Adrenal gland (tissue), 12 donors: ENCODE measurements around the gene H6PD. TPM values are rescaled to one million over a fixed set of nuclear protein-coding genes. Genes with fewer than 3 reads are reported as not detected.
A peak's percentile ranks its signal among the peaks of the same experiment; 100 is the strongest.

ENCODE experiments used
- DNase-seq, 7 donors: peaks; one replicate each; pipeline ENCODE4 v3.0.0-alpha.2; 2019 to 2020
- H3K27ac ChIP-seq, 5 donors: fragments of 200-600 bp; sonication (generic) in 4 of 5; 1 replicate in 3 of 5; 2 replicates in 2 of 5; pipeline versions ENCODE4 v1.5.1 to v1.8.0; 2016 to 2020; ENCODE audit warnings: mild to moderate bottlenecking in 1 of 5
- H3K27me3 ChIP-seq: fragments of 200-600 bp; 2 replicates; pipeline ENCODE4 v1.8.0; 2021
- H3K36me3 ChIP-seq, 2 donors: fragments of 200-600 bp; replicated peaks in 1 of 2; 1 replicate in 1 of 2; 2 replicates in 1 of 2; pipeline versions ENCODE4 v1.5.1 to v1.8.0; 2018 to 2022
- H3K4me1 ChIP-seq, 2 donors: fragments of 200-600 bp; replicated peaks in 1 of 2; 1 replicate in 1 of 2; 2 replicates in 1 of 2; pipeline versions ENCODE4 v1.5.1 to v1.8.0; 2018 to 2021
- H3K4me3 ChIP-seq, 4 donors: fragments of 200-600 bp; sonication (generic) in 3 of 4; one replicate each; pipeline ENCODE4 v1.5.1; 2016 to 2018
- H3K9me3 ChIP-seq, 3 donors: fragments of 200-600 bp; sonication (generic) in 1 of 3; replicated peaks in 1 of 3; 1 replicate in 2 of 3; 2 replicates in 1 of 3; pipeline versions ENCODE4 v1.5.1 to v1.8.0; 2016 to 2021
- CTCF ChIP-seq, 6 experiments: fragments of 450-650 bp in 4 of 6; fragments of 200-600 bp in 2 of 6; sonication (generic) in 1 of 6; IDR thresholded peaks; 1 replicate in 5 of 6; 2 replicates in 1 of 6; pipeline versions ENCODE4 v1.5.1 to v1.8.0; 2016 to 2021; ENCODE audit warnings: antibody characterized with exemption in 6 of 6, mild to moderate bottlenecking in 2 of 6, moderate library complexity in 1 of 6
- POLR2A ChIP-seq, 2 donors: fragments of 450-650 bp; IDR thresholded peaks; one replicate each; pipeline ENCODE4 v1.6.1; 2017; ENCODE audit warnings: antibody characterized with exemption in 2 of 2, mild to moderate bottlenecking in 2 of 2, moderate library complexity in 1 of 2
- WGBS, 4 donors: extraction: QIAGEN DNeasy Blood & Tissue Kit in 2 of 4; methylation state at CpG; one replicate each; pipeline versions ENCODE4 v1.1.5 to v1.1.7; 2013 to 2017; 5-methylcytosine and 5-hydroxymethylcytosine counted together
- intact Hi-C, 2 donors: fragments of 100-400 bp; cut with DNase I; formaldehyde crosslinking; loops; one replicate each; pipeline versions ENCODE4 v1.14.1 to v1.15.0; 2022 to 2023
- polyA plus RNA-seq, 3 donors: library from polyadenylated mRNA; stranded (reverse); fragments of 200-250 nt in 2 of 3; fragments of 350-450 nt in 1 of 3; fragmentation: Illumina TruSeq in 1 of 3; extraction: RNeasy Lipid Tissue Mini Kit (QIAGEN cat#74804) in 1 of 3; gene quantifications; one replicate each; pipeline ENCODE4 v1.2.3, GENCODE V29; 2013 to 2014
- total RNA-seq, 9 donors: library from RNA; depleted of rRNA in 4 of 9; stranded (reverse); fragments of >200 nt in 4 of 9; fragments of 120-200 nt in 1 of 9; fragmentation: NEBNext Ultra II Directional in 1 of 9; extraction: Animal tissue kit (Norgen Biotek cat#: 25700) in 1 of 9; gene quantifications; one replicate each; pipeline versions ENCODE4 v1.1.0 to v1.2.4, GENCODE V29; 2013 to 2023
- donor health status: healthy with polysubstance abuse.
- donor health status: Bipolar disorder and iron deficiency.
- donor health status: DM: yes; HTN: yes; CAD: no.
- donor health status: DM: no; HTN: no; CAD: no.
- donor health status: DM: no; HTN: no; CAD: no.
- donor health status: DM: yes; HTN: yes; CAD: no.

H6PD gene
- total and polyA plus RNA-seq, 12 donors: 20.3 to 116 (median 80.4) TPM

GRCh38 chr1:9260059-9260766 lies 25.6 kb downstream of the H6PD start:
- no peak for TF ChIP-seq POLR2A (IDR thresholded peaks at IDR 0.05)
- no peak for TF ChIP-seq CTCF (IDR thresholded peaks at IDR 0.05)
- intact Hi-C loops: no loop called here
- H3K27ac ChIP-seq: no peak overlapping the region
- H3K36me3 ChIP-seq: peaks cover 0 to 43% of the 10 kb centered on the region in 2 donors
- no peaks in the 10 kb centered on the region for H3K9me3 ChIP-seq
- no peak for DNase-seq
- WGBS, 4 donors: 90 to 95% (median 95%) methylated on average over 20 of the region's 20 CpGs
- H3K4me1 ChIP-seq: peaks cover 0 to 12% of the 10 kb centered on the region in 2 donors
- H3K4me3 ChIP-seq: no peak overlapping the region
- no peaks in the 10 kb centered on the region for H3K27me3 ChIP-seq

- Histone ChIP-seq H3K4me1 (peaks cover 0 to 2% of the 10 kb centered on the region in 2 donors), H3K27me3 (no peaks in the 10 kb centered on the region), H3K4me3 (no peak overlapping the region), H3K27ac (no peak overlapping the region), H3K9me3 (no peaks in the 10 kb centered on the region), H3K36me3 (peaks cover 0 to 52% of the 10 kb centered on the region in 2 donors)
- WGBS, 4 donors: 82 to 95% (median 91%) methylated on average over 8 of the region's 8 CpGs
- intact Hi-C loops: no loop called here
- TF ChIP-seq CTCF (IDR thresholded peaks at IDR 0.05): no peak
- no peak for TF ChIP-seq POLR2A (IDR thresholded peaks at IDR 0.05)
- DNase-seq: no peak
These were observed 26.9 kb downstream of the H6PD start for GRCh38 chr1:9261496-9261895.

GRCh38 chr1:9262096-9262986 lies 27.8 kb downstream of the H6PD start:
- TF ChIP-seq CTCF (IDR thresholded peaks at IDR 0.05): no peak
- TF ChIP-seq POLR2A (IDR thresholded peaks at IDR 0.05): no peak
- H3K9me3 ChIP-seq: no peaks in the 10 kb centered on the region
- H3K4me1 ChIP-seq: peaks cover 0 to 6% of the 10 kb centered on the region in 2 donors
- H3K36me3 ChIP-seq: peaks cover 0 to 54% of the 10 kb centered on the region in 2 donors
- no peak overlapping the region for H3K4me3 ChIP-seq
- DNase-seq: no peak
- no peak overlapping the region for H3K27ac ChIP-seq
- intact Hi-C loops: no loop called here
- no peaks in the 10 kb centered on the region for H3K27me3 ChIP-seq
- 83 to 96% (median 86%) methylated on average over 4 to 33 of the region's 33 CpGs for WGBS, 4 donors

GRCh38 chr1:9263276-9263855 lies 28.8 kb downstream of the H6PD start:
- H3K4me1 ChIP-seq: peaks cover 0 to 6% of the 10 kb centered on the region in 2 donors
- no peaks in the 10 kb centered on the region for H3K9me3 ChIP-seq
- intact Hi-C loops: no loop called here
- 90 to 95% (median 93%) methylated on average over 11 to 26 of the region's 26 CpGs for WGBS, 4 donors
- H3K27ac ChIP-seq: no peak overlapping the region
- H3K36me3 ChIP-seq: peaks cover 0 to 54% of the 10 kb centered on the region in 2 donors
- no peak for TF ChIP-seq CTCF (IDR thresholded peaks at IDR 0.05)
- no peak for TF ChIP-seq POLR2A (IDR thresholded peaks at IDR 0.05)
- H3K4me3 ChIP-seq: no peak overlapping the region
- no peaks in the 10 kb centered on the region for H3K27me3 ChIP-seq
- DNase-seq: peak in 1 of 7 donors; percentile 18
